Mesenchymal stem cell (in vitro differentiated cells and primary cell): ENCODE results near the gene SHLD2.
"Not testable (repeated sequence)": the region's sequence is repeated elsewhere in the genome, so short reads cannot be mapped to it uniquely, and the experiment has no call there.

Experiments used
- DNase-seq: peaks from one replicate; pipeline ENCODE4 v3.0.0-alpha.2; 2013
- H2AFZ ChIP-seq: one replicate; pipeline ENCODE4 v1.6.1; 2013; ENCODE audit warnings: low read depth, mild to moderate bottlenecking, control low read depth, inconsistent platforms, low read length, moderate library complexity
- H2AK5ac ChIP-seq: 2 replicates; pipeline ENCODE4 v1.6.1; 2013; ENCODE audit warnings: low read length, moderate library complexity, mild to moderate bottlenecking, inconsistent platforms; ENCODE audit not compliant: severe bottlenecking
- H2BK120ac ChIP-seq: one replicate; pipeline ENCODE4 v1.6.1; 2013; ENCODE audit warnings: low read depth, mild to moderate bottlenecking, inconsistent platforms, low read length, moderate library complexity
- H2BK12ac ChIP-seq, 2 experiments: one replicate each; pipeline ENCODE4 v1.6.1; 2013; ENCODE audit warnings: inconsistent platforms in 2 of 2, low read length in 2 of 2, mild to moderate bottlenecking in 2 of 2, moderate library complexity in 2 of 2, control low read depth in 1 of 2
- H2BK15ac ChIP-seq: one replicate; pipeline ENCODE4 v1.6.1; 2013; ENCODE audit warnings: mild to moderate bottlenecking, low read depth, inconsistent platforms; ENCODE audit not compliant: poor library complexity, severe bottlenecking
- H2BK5ac ChIP-seq: 2 replicates; pipeline ENCODE4 v1.6.1; 2013; ENCODE audit warnings: low read depth, mild to moderate bottlenecking, low read length, control low read depth, inconsistent platforms; ENCODE audit not compliant: poor library complexity, severe bottlenecking
- H3K14ac ChIP-seq, 2 experiments: one replicate each; pipeline ENCODE4 v1.6.1; 2013; ENCODE audit warnings: inconsistent platforms in 2 of 2, low read length in 2 of 2, control low read depth in 1 of 2, mild to moderate bottlenecking in 1 of 2, moderate library complexity in 1 of 2
- H3K18ac ChIP-seq, 2 experiments: one replicate each; pipeline ENCODE4 v1.6.1; 2013; ENCODE audit warnings: inconsistent platforms in 2 of 2, low read length in 2 of 2, control low read depth in 1 of 2, low read depth in 1 of 2, mild to moderate bottlenecking in 1 of 2
- H3K23ac ChIP-seq, 2 experiments: one replicate each; pipeline ENCODE4 v1.6.1; 2013; ENCODE audit warnings: inconsistent platforms in 2 of 2, low read length in 2 of 2, mild to moderate bottlenecking in 2 of 2, moderate library complexity in 2 of 2, control low read depth in 1 of 2
- H3K27ac ChIP-seq: 2 replicates; pipeline ENCODE4 v1.5.1; 2013; ENCODE audit warnings: mild to moderate bottlenecking, moderate library complexity, low read length, control low read depth, inconsistent platforms; ENCODE audit not compliant: poor library complexity, severe bottlenecking
- H3K27me3 ChIP-seq, 2 experiments: 2 replicates each; pipeline versions ENCODE4 v1.6.1 to v1.7.0; 2013; ENCODE audit warnings: low read length in 2 of 2, mild to moderate bottlenecking in 2 of 2, moderate library complexity in 2 of 2, control low read depth in 1 of 2, inconsistent platforms in 1 of 2; ENCODE audit not compliant: control insufficient read depth in 1 of 2, insufficient read depth in 1 of 2
- H3K36me3 ChIP-seq, 2 experiments: 2 replicates each; pipeline versions ENCODE4 v1.6.1 to v1.7.0; 2013; ENCODE audit warnings: low read length in 2 of 2, control low read depth in 1 of 2, inconsistent platforms in 1 of 2, low read depth in 1 of 2, mild to moderate bottlenecking in 1 of 2; ENCODE audit not compliant: insufficient read depth in 2 of 2, control insufficient read depth in 1 of 2
- H3K4ac ChIP-seq, 2 experiments: one replicate each; pipeline ENCODE4 v1.6.1; 2013; ENCODE audit warnings: inconsistent platforms in 2 of 2, low read length in 2 of 2, mild to moderate bottlenecking in 2 of 2, moderate library complexity in 2 of 2, control low read depth in 1 of 2, low read depth in 1 of 2
- H3K4me1 ChIP-seq: 2 replicates; pipeline ENCODE4 v1.6.1; 2013; ENCODE audit warnings: low read depth, low read length, control low read depth; ENCODE audit not compliant: control insufficient read depth, insufficient read depth
- H3K4me2 ChIP-seq: 2 replicates; pipeline ENCODE4 v1.6.1; 2013; ENCODE audit warnings: low read length, mild to moderate bottlenecking, inconsistent platforms; ENCODE audit not compliant: poor library complexity, severe bottlenecking
- H3K4me3 ChIP-seq, 2 experiments: 2 replicates each; pipeline versions ENCODE4 v1.5.1 to v1.7.0; 2013; ENCODE audit warnings: low read length in 2 of 2, mild to moderate bottlenecking in 2 of 2, control low read depth in 1 of 2, low read depth in 1 of 2; ENCODE audit not compliant: insufficient read depth in 1 of 2
- H3K79me1 ChIP-seq: replicated peaks from 2 replicates; pipeline ENCODE4 v1.6.1; 2013; ENCODE audit warnings: mild to moderate bottlenecking, control low read depth, low read length, inconsistent platforms; ENCODE audit not compliant: poor library complexity, severe bottlenecking
- H3K9ac ChIP-seq: 2 replicates; pipeline ENCODE4 v1.7.0; 2013; ENCODE audit warnings: mild to moderate bottlenecking, low read length, moderate library complexity
- H3K9me3 ChIP-seq: 2 replicates; pipeline ENCODE4 v1.7.0; 2013; ENCODE audit warnings: mild to moderate bottlenecking, low read length; ENCODE audit not compliant: control insufficient read depth
- H4K8ac ChIP-seq: one replicate; pipeline ENCODE4 v1.6.1; 2013; ENCODE audit warnings: inconsistent platforms, mild to moderate bottlenecking, low read length, moderate library complexity
- H4K91ac ChIP-seq: one replicate; pipeline ENCODE4 v1.6.1; 2013; ENCODE audit warnings: mild to moderate bottlenecking, low read length, inconsistent platforms
- WGBS: methylation state at CpG from one replicate; pipeline ENCODE4 v1.1.7; 2013; ENCODE audit warnings: mixed read lengths; 5-methylcytosine and 5-hydroxymethylcytosine counted together

SHLD2 gene

DNA sequence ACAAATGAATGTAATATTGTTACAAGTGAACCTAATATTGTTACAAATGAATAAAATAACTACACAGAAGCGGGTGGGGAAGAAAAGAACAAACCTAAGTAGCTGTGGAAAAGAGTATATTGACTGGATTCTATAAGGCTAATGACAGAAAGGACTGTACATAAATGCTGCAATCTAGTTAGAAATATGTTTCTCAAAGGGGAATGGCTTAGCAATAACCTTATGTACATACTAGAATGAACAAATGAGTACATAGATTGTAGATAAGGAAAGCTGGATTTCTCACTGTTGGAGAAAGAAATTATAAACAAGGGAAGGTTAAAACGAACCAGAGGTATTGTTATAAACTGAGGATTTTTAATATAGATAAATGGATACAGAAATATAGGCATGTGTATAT, 68.4 kb downstream of the SHLD2 start:
- H3K18ac ChIP-seq, H3K27me3 ChIP-seq, H4K91ac ChIP-seq, H2BK120ac ChIP-seq, H3K4me3 ChIP-seq, H4K8ac ChIP-seq, H2BK15ac ChIP-seq, H2AK5ac ChIP-seq, H3K14ac ChIP-seq, H3K4ac ChIP-seq, H3K23ac ChIP-seq, H3K27ac ChIP-seq, H2BK12ac ChIP-seq, H3K9ac ChIP-seq, H2BK5ac ChIP-seq, H2AFZ ChIP-seq, H3K4me1 ChIP-seq, H3K9me3 ChIP-seq, H3K4me2 ChIP-seq, DNase-seq, H3K79me1 ChIP-seq: not testable (repeated sequence)
- WGBS = no CpG with 5 or more reads among the region's 2 CpGs
- H3K36me3 ChIP-seq = peaks cover 4 to 12% of the 10 kb centered on the region in 2 experiments

- WGBS = 93% methylated on average over 4 of the region's 4 CpGs
- not testable (repeated sequence) for H3K9ac ChIP-seq, H3K14ac ChIP-seq, H3K23ac ChIP-seq, H3K4me3 ChIP-seq, H2BK120ac ChIP-seq, H3K79me1 ChIP-seq, DNase-seq, H3K27me3 ChIP-seq, H2BK15ac ChIP-seq, H2AK5ac ChIP-seq, H4K8ac ChIP-seq, H3K18ac ChIP-seq, H3K4me1 ChIP-seq, H2BK12ac ChIP-seq, H3K4me2 ChIP-seq, H2BK5ac ChIP-seq, H2AFZ ChIP-seq, H3K9me3 ChIP-seq, H4K91ac ChIP-seq, H3K27ac ChIP-seq, H3K4ac ChIP-seq
- H3K36me3 ChIP-seq = peaks cover 0 to 17% of the 10 kb centered on the region in 2 experiments
Measured at GRCh38 chr10:87169857-87170256, 74.9 kb downstream of the SHLD2 start.

- no CpG with 5 or more reads among the region's 4 CpGs for WGBS
- H3K4ac ChIP-seq, H3K4me1 ChIP-seq: not testable (repeated sequence)
Measured at GRCh38 chr10:87170705-87171104, 75.7 kb downstream of the SHLD2 start.

GRCh38 chr10:87171670-87172069, 76.7 kb downstream of the SHLD2 start:
- H2AK5ac ChIP-seq, H3K9me3 ChIP-seq, H3K4me2 ChIP-seq, H3K27me3 ChIP-seq, H3K79me1 ChIP-seq, H3K27ac ChIP-seq, H3K4ac ChIP-seq, H3K18ac ChIP-seq, H2BK120ac ChIP-seq, H3K9ac ChIP-seq, H2BK15ac ChIP-seq, DNase-seq, H3K4me3 ChIP-seq, H4K8ac ChIP-seq, H2BK5ac ChIP-seq, H3K23ac ChIP-seq, H2BK12ac ChIP-seq, H2AFZ ChIP-seq, H3K4me1 ChIP-seq, H3K14ac ChIP-seq, H4K91ac ChIP-seq: not testable (repeated sequence)
- H3K36me3 ChIP-seq = peaks cover 0 to 12% of the 10 kb centered on the region in 2 experiments
- WGBS = 60% methylated on average over 1 of the region's 1 CpG

More at GRCh38 chr10:87170705-87171104, 75.7 kb downstream of the SHLD2 start:
- H3K27ac ChIP-seq, H4K91ac ChIP-seq, H3K23ac ChIP-seq, H2BK12ac ChIP-seq, H3K4me2 ChIP-seq, H2AFZ ChIP-seq, DNase-seq, H3K79me1 ChIP-seq, H2BK15ac ChIP-seq, H2BK5ac ChIP-seq, H3K18ac ChIP-seq, H3K4me3 ChIP-seq, H3K9ac ChIP-seq, H3K9me3 ChIP-seq, H2BK120ac ChIP-seq, H4K8ac ChIP-seq, H3K27me3 ChIP-seq, H3K14ac ChIP-seq, H2AK5ac ChIP-seq: not testable (repeated sequence)
- H3K36me3 ChIP-seq = peaks cover 0 to 13% of the 10 kb centered on the region in 2 experiments
